Measurements from ENCODE around the gene NSDHL. TPM values are rescaled to one million over a fixed set of nuclear protein-coding genes. Genes with fewer than 3 reads are reported as not detected.
"Not testable (repeated sequence)": the region's sequence is repeated elsewhere in the genome, so short reads cannot be mapped to it uniquely, and the experiment has no call there.

The NSDHL gene
- total RNA-seq, 2 donors from 2014 or later: 25.8 to 34.8 TPM

GRCh38 chrX:152831391-152831790 lies 528 bp downstream of the NSDHL start:
- Histone ChIP-seq H3K36me3 (ENCODE audit: control insufficient read depth, insufficient read depth, low read length) (peaks cover 24% of the 10 kb centered on the region), H3K4me1 (ENCODE audit: control insufficient read depth, insufficient read depth, low read length) (no peaks in the 10 kb centered on the region), H3K4me3 (ENCODE audit: low read length) (peak overlapping the region; percentile 92), H3K27me3 (ENCODE audit: control insufficient read depth, insufficient read depth, low read length, poor library complexity, severe bottlenecking) (no peaks in the 10 kb centered on the region), H3K27ac (ENCODE audit: low read depth, low read length) (no peak overlapping the region), H3K9ac (ENCODE audit: extremely low read depth, low read length, poor library complexity, severe bottlenecking) (peak overlapping the region; percentile 77), H3K9me3 (ENCODE audit: control insufficient read depth, low read length) (no peaks in the 10 kb centered on the region)
- no peak for DNase-seq
- no peak for TF ChIP-seq CTCF (conservative IDR thresholded peaks at IDR 0.05)
- 0 to 6% methylated on average over 1 to 7 of the region's 10 CpGs for WGBS, 2 experiments (ENCODE audit: insufficient coverage in 1 of 2, insufficient read length in 1 of 2)
- H3K36me3 Mint-ChIP-seq (ENCODE audit: low read depth): peaks cover 43% of the 10 kb centered on the region
- H3K27ac Mint-ChIP-seq: peak overlapping the region; percentile 93
- peak overlapping the region; percentile 91 for H3K4me3 Mint-ChIP-seq
- no peaks in the 10 kb centered on the region for H3K4me1 Mint-ChIP-seq
- H3K9me3 Mint-ChIP-seq: peaks cover 83% of the 10 kb centered on the region
- no peaks in the 10 kb centered on the region for H3K27me3 Mint-ChIP-seq (ENCODE audit: insufficient read depth)

- Histone ChIP-seq H3K9ac (ENCODE audit: extremely low read depth, low read length, poor library complexity, severe bottlenecking) (no peak overlapping the region), H3K27ac (ENCODE audit: low read depth, low read length) (no peak overlapping the region), H3K27me3 (ENCODE audit: control insufficient read depth, insufficient read depth, low read length, poor library complexity, severe bottlenecking) (no peaks in the 10 kb centered on the region), H3K36me3 (ENCODE audit: control insufficient read depth, insufficient read depth, low read length) (peaks cover 17% of the 10 kb centered on the region), H3K9me3 (ENCODE audit: control insufficient read depth, low read length) (no peaks in the 10 kb centered on the region), H3K4me3 (ENCODE audit: low read length) (peak overlapping the region; percentile 92), H3K4me1 (ENCODE audit: control insufficient read depth, insufficient read depth, low read length) (no peaks in the 10 kb centered on the region)
- H3K27ac Mint-ChIP-seq: no peak overlapping the region
- no peaks in the 10 kb centered on the region for H3K27me3 Mint-ChIP-seq (ENCODE audit: insufficient read depth)
- peaks cover 81% of the 10 kb centered on the region for H3K9me3 Mint-ChIP-seq
- no peak for TF ChIP-seq CTCF (conservative IDR thresholded peaks at IDR 0.05)
- 97 to 100% methylated on average over 3 to 5 of the region's 5 CpGs for WGBS, 2 experiments (ENCODE audit: insufficient coverage in 1 of 2, insufficient read length in 1 of 2)
- DNase-seq: peak; percentile 13
- H3K36me3 Mint-ChIP-seq (ENCODE audit: low read depth): peaks cover 47% of the 10 kb centered on the region
- H3K4me1 Mint-ChIP-seq: no peaks in the 10 kb centered on the region
- H3K4me3 Mint-ChIP-seq: peak overlapping the region; percentile 91
Measured at GRCh38 chrX:152832520-152832919, 1.7 kb downstream of the NSDHL start.

GRCh38 chrX:152833378-152833777 lies 2.5 kb downstream of the NSDHL start:
- Mint-ChIP-seq H3K36me3 (ENCODE audit: low read depth) (peaks cover 39% of the 10 kb centered on the region), H3K4me3 (no peak overlapping the region), H3K4me1 (no peaks in the 10 kb centered on the region), H3K9me3 (peaks cover 81% of the 10 kb centered on the region), H3K27ac (no peak overlapping the region), H3K27me3 (ENCODE audit: insufficient read depth) (no peaks in the 10 kb centered on the region)
- Histone ChIP-seq H3K27ac (ENCODE audit: low read depth, low read length) (no peak overlapping the region), H3K9ac (ENCODE audit: extremely low read depth, low read length, poor library complexity, severe bottlenecking) (no peak overlapping the region), H3K4me3 (ENCODE audit: low read length) (no peak overlapping the region), H3K36me3 (ENCODE audit: control insufficient read depth, insufficient read depth, low read length) (peaks cover 9% of the 10 kb centered on the region), H3K27me3 (ENCODE audit: control insufficient read depth, insufficient read depth, low read length, poor library complexity, severe bottlenecking) (no peaks in the 10 kb centered on the region), H3K9me3 (ENCODE audit: control insufficient read depth, low read length) (no peaks in the 10 kb centered on the region), H3K4me1 (ENCODE audit: control insufficient read depth, insufficient read depth, low read length) (no peaks in the 10 kb centered on the region)
- no peak for TF ChIP-seq CTCF (conservative IDR thresholded peaks at IDR 0.05)
- no peak for DNase-seq
- WGBS, 2 experiments (ENCODE audit: insufficient coverage in 1 of 2, insufficient read length in 1 of 2): 95% methylated on average over 4 of the region's 4 CpGs; no CpG with 5 or more reads in 1 of the 2 experiments

- H3K9ac ChIP-seq (ENCODE audit: extremely low read depth, low read length, poor library complexity, severe bottlenecking); H3K4me1 ChIP-seq (ENCODE audit: control insufficient read depth, insufficient read depth, low read length); H3K27me3 ChIP-seq (ENCODE audit: control insufficient read depth, insufficient read depth, low read length, poor library complexity, severe bottlenecking); DNase-seq; H3K4me3 Mint-ChIP-seq; H3K9me3 ChIP-seq (ENCODE audit: control insufficient read depth, low read length); H3K4me3 ChIP-seq (ENCODE audit: low read length); H3K4me1 Mint-ChIP-seq; H3K27ac ChIP-seq (ENCODE audit: low read depth, low read length); H3K27ac Mint-ChIP-seq; H3K36me3 ChIP-seq (ENCODE audit: control insufficient read depth, insufficient read depth, low read length); H3K27me3 Mint-ChIP-seq (ENCODE audit: insufficient read depth): not testable (repeated sequence)
- H3K36me3 Mint-ChIP-seq (ENCODE audit: low read depth): peaks cover 33% of the 10 kb centered on the region
- WGBS, 2 experiments (ENCODE audit: insufficient coverage in 1 of 2, insufficient read length in 1 of 2): no CpG with 5 or more reads among the region's 1 CpG
- peaks cover 69% of the 10 kb centered on the region for H3K9me3 Mint-ChIP-seq
Measured at GRCh38 chrX:152835470-152835869, 4.6 kb downstream of the NSDHL start.

All from endodermal cell (in vitro differentiated cells).